Caco-2 (cell line): ENCODE results near the gene CALB2. TPM values are rescaled to one million over a fixed set of nuclear protein-coding genes. Genes with fewer than 3 reads are reported as not detected.

Source experiments
- BruUV-seq: library from RNA; stranded (reverse); fragments of 400-500 nt; replicated peaks from 2 replicates; lab custom pipeline; 2021; lab: Mats Ljungman, UMichigan
- CTCF ChIA-PET: fragments of 300-600 bp; sonication (Branson Sonifier 250); formaldehyde crosslinking; loops from one replicate; lab custom pipeline; 2022; ENCODE audit warnings: antibody characterized with exemption; lab: Charles Lee
- POLR2A ChIA-PET: fragments of 300-600 bp; sonication (Branson Sonifier 250); formaldehyde crosslinking; loops from one replicate; lab custom pipeline; 2022; ENCODE audit warnings: antibody characterized with exemption; lab: Charles Lee
- DNase-seq, 2 experiments: peaks; one replicate each; pipeline versions ENCODE4 v3.0.0 to v3.0.0-alpha.2; 2020 to 2022
- H3K27me3 ChIP-seq: replicated peaks from 2 replicates; pipeline ENCODE4 v1.6.0; 2011; ENCODE audit warnings: low read length; ENCODE audit not compliant: control insufficient read depth, insufficient read depth
- H3K36me3 ChIP-seq: 2 replicates; pipeline ENCODE4 v1.5.1; 2011; ENCODE audit warnings: low read length; ENCODE audit not compliant: control insufficient read depth, insufficient read depth
- H3K4me1 ChIP-seq: fragments of 250-450 bp; sonication (Bioruptor Pico); 2 replicates; pipeline ENCODE4 v1.5.1; 2020; ENCODE audit warnings: mild to moderate bottlenecking
- H3K4me3 ChIP-seq: 2 replicates; pipeline ENCODE4 v1.5.1; 2011; ENCODE audit warnings: low read depth, mild to moderate bottlenecking, control low read depth, low read length
- H3K9me3 ChIP-seq: fragments of 250-450 bp; sonication (Bioruptor Pico); 2 replicates; pipeline ENCODE4 v1.5.1; 2020; ENCODE audit warnings: mild to moderate bottlenecking, moderate library complexity
- H3K27ac Mint-ChIP-seq: one replicate; pipeline ENCODE4 v1.8.0; 2022; ENCODE audit warnings: mixed read lengths; ENCODE audit not compliant: unreplicated experiment
- H3K27me3 Mint-ChIP-seq: one replicate; pipeline ENCODE4 v1.8.0; 2022; ENCODE audit warnings: mixed read lengths; ENCODE audit not compliant: insufficient read depth, unreplicated experiment
- H3K36me3 Mint-ChIP-seq: one replicate; pipeline ENCODE4 v1.8.0; 2022; ENCODE audit warnings: mild to moderate bottlenecking, mixed read lengths; ENCODE audit not compliant: insufficient read depth, unreplicated experiment
- H3K4me1 Mint-ChIP-seq: one replicate; pipeline ENCODE4 v1.8.0; 2022; ENCODE audit warnings: low read depth, mixed read lengths; ENCODE audit not compliant: unreplicated experiment
- H3K4me3 Mint-ChIP-seq: one replicate; pipeline ENCODE4 v1.8.0; 2022; ENCODE audit warnings: mild to moderate bottlenecking, moderate library complexity, mixed read lengths; ENCODE audit not compliant: unreplicated experiment
- H3K9me3 Mint-ChIP-seq: one replicate; pipeline ENCODE4 v1.8.0; 2022; ENCODE audit warnings: mixed read lengths; ENCODE audit not compliant: unreplicated experiment
- intact Hi-C: fragments of 100-400 bp; cut with micrococcal nuclease; formaldehyde crosslinking; loops from one replicate; pipeline ENCODE4 v1.10.0; 2022; ENCODE audit not compliant: unreplicated experiment
- total RNA-seq: library from RNA; stranded (reverse); gene quantifications from 2 replicates; pipeline ENCODE4 v1.2.3, GENCODE V29; 2022
- TF ChIP-seq, protein P1 (sequence below), 2 experiments: fragments of 200-600 bp in 1 of 2; IDR thresholded peaks; 1 replicate in 1 of 2; 2 replicates in 1 of 2; pipeline versions ENCODE4 v1.5.1 to v1.8.0; 2011 to 2022; ENCODE audit warnings: antibody characterized with exemption in 1 of 2, control low read depth in 1 of 2, inconsistent platforms in 1 of 2, low read depth in 1 of 2, low read length in 1 of 2, mild to moderate bottlenecking in 1 of 2, moderate library complexity in 1 of 2; ENCODE audit not compliant: insufficient read depth in 1 of 2, severe bottlenecking in 1 of 2, unreplicated experiment in 1 of 2

The CALB2 gene
- total RNA-seq, 1 experiment from 2014 or later: not detected

DNA sequence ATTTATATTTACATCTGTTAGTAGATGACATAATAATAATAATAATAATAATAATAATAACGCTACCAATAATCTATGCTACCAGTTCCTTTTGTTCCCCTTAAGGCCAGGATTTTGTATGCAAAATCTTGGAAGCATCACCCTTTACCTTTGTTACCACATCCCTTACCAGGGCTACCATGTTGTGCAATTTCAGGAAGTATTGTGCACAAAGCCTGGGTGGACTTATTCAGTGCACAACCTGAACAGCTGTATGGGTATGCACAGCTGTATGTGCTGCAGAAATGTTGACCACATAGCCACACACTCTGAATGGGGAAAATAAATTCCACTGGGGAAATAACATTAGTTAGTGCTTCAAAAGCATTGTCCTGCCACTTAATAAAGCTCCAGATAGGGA is 19.9 kb upstream of the CALB2 start:
- ChIA-PET CTCF (no interaction called here), POLR2A (no interaction called here)
- Mint-ChIP-seq H3K27ac (no peak overlapping the region), H3K27me3 (peaks cover 12% of the 10 kb centered on the region), H3K36me3 (no peaks in the 10 kb centered on the region), H3K9me3 (no peaks in the 10 kb centered on the region), H3K4me3 (no peak overlapping the region), H3K4me1 (no peaks in the 10 kb centered on the region)
- TF ChIP-seq, protein P1, sequence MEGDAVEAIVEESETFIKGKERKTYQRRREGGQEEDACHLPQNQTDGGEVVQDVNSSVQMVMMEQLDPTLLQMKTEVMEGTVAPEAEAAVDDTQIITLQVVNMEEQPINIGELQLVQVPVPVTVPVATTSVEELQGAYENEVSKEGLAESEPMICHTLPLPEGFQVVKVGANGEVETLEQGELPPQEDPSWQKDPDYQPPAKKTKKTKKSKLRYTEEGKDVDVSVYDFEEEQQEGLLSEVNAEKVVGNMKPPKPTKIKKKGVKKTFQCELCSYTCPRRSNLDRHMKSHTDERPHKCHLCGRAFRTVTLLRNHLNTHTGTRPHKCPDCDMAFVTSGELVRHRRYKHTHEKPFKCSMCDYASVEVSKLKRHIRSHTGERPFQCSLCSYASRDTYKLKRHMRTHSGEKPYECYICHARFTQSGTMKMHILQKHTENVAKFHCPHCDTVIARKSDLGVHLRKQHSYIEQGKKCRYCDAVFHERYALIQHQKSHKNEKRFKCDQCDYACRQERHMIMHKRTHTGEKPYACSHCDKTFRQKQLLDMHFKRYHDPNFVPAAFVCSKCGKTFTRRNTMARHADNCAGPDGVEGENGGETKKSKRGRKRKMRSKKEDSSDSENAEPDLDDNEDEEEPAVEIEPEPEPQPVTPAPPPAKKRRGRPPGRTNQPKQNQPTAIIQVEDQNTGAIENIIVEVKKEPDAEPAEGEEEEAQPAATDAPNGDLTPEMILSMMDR (IDR thresholded peaks at IDR 0.05; ENCODE audit: insufficient read depth in 1 of 2, low read depth in 1 of 2, low read length in 1 of 2, severe bottlenecking in 1 of 2, unreplicated experiment in 1 of 2): no peak
- no peak overlapping the region for H3K4me3 ChIP-seq
- H3K4me1 ChIP-seq: peaks cover 5% of the 10 kb centered on the region; the same call in 1 of the 2 replicates
- DNase-seq: no peak
- intact Hi-C loops: no loop called here
- no TSS peak for BruUV-seq
- no peaks in the 10 kb centered on the region for H3K27me3 ChIP-seq
- H3K36me3 ChIP-seq: no peaks in the 10 kb centered on the region
- H3K9me3 ChIP-seq: no peaks in the 10 kb centered on the region

- no peaks in the 10 kb centered on the region for H3K4me1 Mint-ChIP-seq
- H3K9me3 ChIP-seq: no peaks in the 10 kb centered on the region
- H3K4me1 ChIP-seq: peaks cover 5% of the 10 kb centered on the region; the same call in 1 of the 2 replicates
- ChIA-PET CTCF (no interaction called here), POLR2A (no interaction called here)
- no peak overlapping the region for H3K4me3 Mint-ChIP-seq
- no peak overlapping the region for H3K27ac Mint-ChIP-seq
- H3K27me3 ChIP-seq: no peaks in the 10 kb centered on the region
- H3K9me3 Mint-ChIP-seq: no peaks in the 10 kb centered on the region
- peaks cover 9% of the 10 kb centered on the region for H3K27me3 Mint-ChIP-seq
- no peak for DNase-seq
- H3K36me3 Mint-ChIP-seq: no peaks in the 10 kb centered on the region
- no peaks in the 10 kb centered on the region for H3K36me3 ChIP-seq
- BruUV-seq: no TSS peak
- no peak overlapping the region for H3K4me3 ChIP-seq
- TF ChIP-seq, protein P1 (IDR thresholded peaks at IDR 0.05; ENCODE audit: insufficient read depth in 1 of 2, low read depth in 1 of 2, low read length in 1 of 2, severe bottlenecking in 1 of 2, unreplicated experiment in 1 of 2): no peak
- intact Hi-C loops: no loop called here
These were observed 19.0 kb upstream of the CALB2 start for GRCh38 chr16:71339236-71340171.

DNA sequence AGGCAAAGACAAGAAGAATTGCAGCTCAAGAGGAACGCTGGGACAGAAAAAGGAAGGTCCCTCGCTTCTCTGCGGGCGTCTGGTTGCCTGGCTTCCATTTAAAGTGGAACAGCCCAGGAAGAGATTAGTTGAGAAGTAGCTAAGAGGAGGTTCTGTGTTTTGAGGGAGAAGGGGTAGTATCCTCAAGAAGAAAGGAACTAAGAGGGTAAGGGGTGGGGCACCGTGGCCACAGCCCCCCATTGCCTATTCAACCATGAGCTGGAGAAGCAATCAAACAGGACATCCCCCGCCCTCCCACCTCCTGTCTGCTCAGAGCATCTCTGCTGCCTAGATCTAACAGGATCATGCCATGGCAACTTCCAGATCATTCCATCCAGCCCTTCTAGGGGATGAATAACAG is 18.1 kb upstream of the CALB2 start:
- no TSS peak for BruUV-seq
- Mint-ChIP-seq H3K27me3 (peaks cover 10% of the 10 kb centered on the region), H3K36me3 (no peaks in the 10 kb centered on the region), H3K9me3 (no peaks in the 10 kb centered on the region), H3K4me3 (no peak overlapping the region), H3K27ac (no peak overlapping the region), H3K4me1 (no peaks in the 10 kb centered on the region)
- POLR2A ChIA-PET: no interaction called here
- Histone ChIP-seq H3K4me1 (peaks cover 5% of the 10 kb centered on the region; the same call in 1 of the 2 replicates), H3K36me3 (no peaks in the 10 kb centered on the region), H3K27me3 (no peaks in the 10 kb centered on the region), H3K4me3 (no peak overlapping the region), H3K9me3 (no peaks in the 10 kb centered on the region)
- DNase-seq: no peak
- CTCF ChIA-PET: no interaction called here
- intact Hi-C loops: no loop called here
- TF ChIP-seq, protein P1 (IDR thresholded peaks at IDR 0.05; ENCODE audit: insufficient read depth in 1 of 2, low read depth in 1 of 2, low read length in 1 of 2, severe bottlenecking in 1 of 2, unreplicated experiment in 1 of 2): no peak
